Fibroblast of lung (primary cell): ENCODE results near the gene ITPR3. TPM values are rescaled to one million over a fixed set of nuclear protein-coding genes. Genes with fewer than 3 reads are reported as not detected.

ENCODE experiments used
- DNase-seq, 2 donors: peaks; one replicate each; pipeline versions ENCODE4 v3.0.0 to v3.0.0-alpha.2; 2010; ENCODE audit warnings: low read depth in 2 of 2
- H2AFZ ChIP-seq: 2 replicates; pipeline ENCODE4 v1.5.1; 2012; ENCODE audit warnings: low read length, control low read depth, inconsistent platforms
- H3K27ac ChIP-seq: 2 replicates; pipeline ENCODE4 v1.5.1; 2011; ENCODE audit warnings: low read length, control low read depth; ENCODE audit not compliant: insufficient read depth
- H3K27me3 ChIP-seq: 2 replicates; pipeline ENCODE4 v1.5.1; 2011; ENCODE audit warnings: mild to moderate bottlenecking, low read length; ENCODE audit not compliant: control insufficient read depth, insufficient read depth
- H3K36me3 ChIP-seq: 2 replicates; pipeline ENCODE4 v1.5.1; 2011; ENCODE audit warnings: low read length; ENCODE audit not compliant: control insufficient read depth, insufficient read depth
- H3K4me1 ChIP-seq: 2 replicates; pipeline ENCODE4 v1.5.1; 2011; ENCODE audit warnings: low read length; ENCODE audit not compliant: control insufficient read depth, insufficient read depth; ENCODE audit errors: extremely low read depth
- H3K4me2 ChIP-seq: 2 replicates; pipeline ENCODE4 v1.5.1; 2011; ENCODE audit warnings: low read length, control low read depth; ENCODE audit not compliant: insufficient read depth; ENCODE audit errors: extremely low read depth
- H3K4me3 ChIP-seq, 4 experiments: fragments of 200-600 bp in 1 of 4; sonication (generic) in 1 of 4; replicated peaks in 1 of 4; 2 replicates each; pipeline ENCODE4 v1.5.1; 2011 to 2016; ENCODE audit warnings: low read length in 4 of 4, low read depth in 3 of 4, mild to moderate bottlenecking in 3 of 4, control low read depth in 2 of 4, inconsistent platforms in 1 of 4, mixed read lengths in 1 of 4; ENCODE audit not compliant: insufficient read depth in 1 of 4; ENCODE audit errors: control extremely low read depth in 1 of 4
- H3K79me2 ChIP-seq: 2 replicates; pipeline ENCODE4 v1.5.1; 2012; ENCODE audit warnings: mild to moderate bottlenecking, low read length, inconsistent platforms; ENCODE audit not compliant: control insufficient read depth, insufficient read depth
- H3K9ac ChIP-seq: 2 replicates; pipeline ENCODE4 v1.5.1; 2011; ENCODE audit warnings: mild to moderate bottlenecking, low read length, control low read depth; ENCODE audit not compliant: insufficient read depth
- H3K9me3 ChIP-seq: 2 replicates; pipeline ENCODE4 v1.5.1; 2012; ENCODE audit warnings: low read depth, low read length; ENCODE audit not compliant: control insufficient read depth, insufficient read depth
- H4K20me1 ChIP-seq: 2 replicates; pipeline ENCODE4 v1.5.1; 2011; ENCODE audit warnings: low read length; ENCODE audit not compliant: control insufficient read depth, insufficient read depth; ENCODE audit errors: extremely low read depth
- CTCF ChIP-seq, 2 donors: IDR thresholded peaks in 1 of 2; conservative IDR thresholded peaks in 1 of 2; 1 replicate in 1 of 2; 2 replicates in 1 of 2; pipeline ENCODE4 v1.5.1; 2011 to 2012; ENCODE audit warnings: low read length in 2 of 2, control low read depth in 1 of 2, inconsistent platforms in 1 of 2, low read depth in 1 of 2, mild to moderate bottlenecking in 1 of 2
- EZH2 ChIP-seq: IDR thresholded peaks from 2 replicates; pipeline ENCODE4 v1.5.1; 2012; ENCODE audit warnings: low read length, control low read depth, mild to moderate bottlenecking; ENCODE audit errors: missing control alignments
- polyA plus RNA-seq, 2 donors: library from polyadenylated mRNA; depleted of rRNA in 1 of 2; stranded (reverse) in 1 of 2; unstranded in 1 of 2; fragments of >200 nt; gene quantifications; 2 replicates each; pipeline ENCODE4 v1.2.1, GENCODE V29; 2011 to 2012; ENCODE audit warnings: missing spikeins in 1 of 2
- total RNA-seq: library from RNA; depleted of rRNA; stranded (reverse); fragments of >200 nt; gene quantifications from 2 replicates; pipeline ENCODE4 v1.2.1, GENCODE V29; 2014

The ITPR3 gene
- total and polyA plus RNA-seq, 2 donors (not counting 1 experiment from before 2014, with no cell fraction given) = 9.6 to 43.4 TPM

GRCh38 chr6:33722103-33722623 is 101.0 kb downstream of the ITPR3 start:
- H2AFZ ChIP-seq = no peak overlapping the region
- no peaks in the 10 kb centered on the region for H3K36me3 ChIP-seq
- H3K4me3 ChIP-seq = no peak overlapping the region
- TF ChIP-seq EZH2 (no peak), CTCF (conservative IDR thresholded peaks at IDR 0.05 in 1 of 2, IDR thresholded peaks at IDR 0.05 in 1 of 2; ENCODE audit: low read depth in 1 of 2, low read length in 2 of 2) (no peak)
- no peak overlapping the region for H3K27ac ChIP-seq
- no peaks in the 10 kb centered on the region for H4K20me1 ChIP-seq
- no peak overlapping the region for H3K4me2 ChIP-seq
- no peak for DNase-seq
- no peaks in the 10 kb centered on the region for H3K9me3 ChIP-seq
- peaks cover 25% of the 10 kb centered on the region for H3K27me3 ChIP-seq
- no peak overlapping the region for H3K9ac ChIP-seq
- H3K79me2 ChIP-seq = no peaks in the 10 kb centered on the region
- H3K4me1 ChIP-seq = peaks cover 2% of the 10 kb centered on the region

DNA sequence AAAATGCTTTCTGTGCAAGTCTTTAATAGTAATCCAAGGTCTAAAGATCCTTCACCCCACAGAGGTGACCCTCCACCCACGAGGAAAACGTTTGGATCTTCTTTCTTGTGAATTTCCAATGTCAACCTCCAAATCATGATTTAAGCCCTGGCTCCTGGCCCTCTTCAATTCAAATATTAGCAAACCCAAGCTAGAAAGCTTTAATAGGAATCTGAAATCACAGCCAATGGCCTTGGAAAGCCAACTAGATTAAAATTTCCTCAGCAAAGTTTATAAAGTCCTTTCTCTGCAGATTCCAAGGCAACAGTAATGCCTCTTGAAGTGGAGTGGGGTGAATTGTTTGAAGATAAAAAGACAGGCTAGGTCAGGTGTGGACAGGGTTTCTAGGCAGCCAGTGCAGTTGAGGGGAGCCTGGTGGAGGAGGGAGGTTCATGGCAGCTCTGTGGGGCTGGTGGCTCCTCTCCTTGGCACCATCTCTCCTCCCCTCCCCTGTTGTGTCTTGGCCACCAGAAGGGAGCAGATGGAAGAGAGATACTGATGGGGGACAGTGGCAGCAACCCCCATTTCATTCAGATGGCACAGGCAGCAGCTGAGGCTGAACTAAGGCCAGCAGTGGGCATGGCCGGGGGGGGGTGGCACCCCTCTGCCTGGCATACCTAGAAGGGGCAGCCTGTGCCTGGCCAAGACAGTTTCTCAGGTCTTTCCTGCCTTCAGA is 102.4 kb downstream of the ITPR3 start:
- H3K9ac ChIP-seq = no peak overlapping the region
- H3K36me3 ChIP-seq = no peaks in the 10 kb centered on the region
- no peaks in the 10 kb centered on the region for H3K4me1 ChIP-seq
- H3K4me3 ChIP-seq = no peak overlapping the region
- no peak overlapping the region for H3K27ac ChIP-seq
- no peaks in the 10 kb centered on the region for H3K79me2 ChIP-seq
- no peak overlapping the region for H2AFZ ChIP-seq
- no peak for DNase-seq
- TF ChIP-seq CTCF (conservative IDR thresholded peaks at IDR 0.05 in 1 of 2, IDR thresholded peaks at IDR 0.05 in 1 of 2; ENCODE audit: low read depth in 1 of 2, low read length in 2 of 2) = no peak
- TF ChIP-seq EZH2 = no peak
- peaks cover 25% of the 10 kb centered on the region for H3K27me3 ChIP-seq
- H4K20me1 ChIP-seq = no peaks in the 10 kb centered on the region
- H3K9me3 ChIP-seq = no peaks in the 10 kb centered on the region
- no peak overlapping the region for H3K4me2 ChIP-seq

DNA sequence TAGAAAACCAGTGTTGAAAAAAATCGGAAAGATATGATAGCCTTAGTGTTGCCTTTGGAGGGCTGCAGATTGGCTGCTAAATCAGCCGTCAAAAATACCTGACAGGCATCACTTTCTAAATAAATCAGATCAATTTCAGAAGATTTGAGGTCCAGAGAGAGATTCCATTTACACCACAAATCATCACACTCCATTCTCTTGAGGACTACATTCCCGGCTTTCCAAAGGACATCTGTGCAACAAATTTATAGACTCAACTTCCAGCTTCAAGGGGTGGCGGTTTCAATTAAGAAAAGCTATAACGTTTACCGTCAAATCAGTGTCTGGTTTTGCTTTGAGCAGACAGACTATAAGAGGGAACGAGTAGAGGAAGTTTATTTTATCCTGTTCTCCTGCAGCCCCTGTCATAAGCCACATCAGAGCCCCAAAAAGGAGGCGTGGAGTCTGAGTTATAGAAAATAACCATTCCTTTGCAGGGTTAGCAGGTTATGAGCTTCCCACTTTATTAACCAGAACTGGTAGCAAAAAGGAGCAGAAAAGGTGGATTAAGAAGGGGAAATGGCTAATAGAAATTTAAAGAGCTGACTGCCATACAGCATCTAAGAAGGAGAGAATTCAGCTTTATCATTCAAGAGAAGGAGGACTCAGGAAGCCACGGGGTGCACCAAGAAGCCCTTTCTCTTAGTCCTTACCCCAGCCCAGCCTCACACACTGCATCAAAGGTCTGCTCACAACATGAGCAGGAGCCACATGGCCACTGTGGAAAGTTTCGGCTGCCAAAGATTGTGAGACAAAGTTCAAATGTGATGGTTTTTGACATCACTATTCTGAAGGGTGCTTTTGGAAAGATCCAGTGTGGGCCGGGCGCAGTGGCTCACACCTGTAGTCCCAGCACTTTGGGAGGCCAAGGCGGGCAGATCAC is 103.2 kb downstream of the ITPR3 start:
- no peak for TF ChIP-seq CTCF (conservative IDR thresholded peaks at IDR 0.05 in 1 of 2, IDR thresholded peaks at IDR 0.05 in 1 of 2; ENCODE audit: low read depth in 1 of 2, low read length in 2 of 2)
- no peak for TF ChIP-seq EZH2
- no peaks in the 10 kb centered on the region for H3K79me2 ChIP-seq
- H3K9me3 ChIP-seq = no peaks in the 10 kb centered on the region
- no peaks in the 10 kb centered on the region for H3K36me3 ChIP-seq
- no peak overlapping the region for H3K27ac ChIP-seq
- H3K27me3 ChIP-seq = peaks cover 28% of the 10 kb centered on the region
- H3K9ac ChIP-seq = no peak overlapping the region
- DNase-seq = no peak
- no peaks in the 10 kb centered on the region for H4K20me1 ChIP-seq
- H3K4me2 ChIP-seq = no peak overlapping the region
- no peak overlapping the region for H2AFZ ChIP-seq
- no peaks in the 10 kb centered on the region for H3K4me1 ChIP-seq
- H3K4me3 ChIP-seq = no peak overlapping the region
